Measurements from ENCODE around the gene BHLHE23. TPM values are rescaled to one million over a fixed set of nuclear protein-coding genes. Genes with fewer than 3 reads are reported as not detected.
"Not testable (repeated sequence)": the region's sequence is repeated elsewhere in the genome, so short reads cannot be mapped to it uniquely, and the experiment has no call there.

Gene BHLHE23
- total RNA-seq, 2 experiments from 2014 or later, result not detected

DNA sequence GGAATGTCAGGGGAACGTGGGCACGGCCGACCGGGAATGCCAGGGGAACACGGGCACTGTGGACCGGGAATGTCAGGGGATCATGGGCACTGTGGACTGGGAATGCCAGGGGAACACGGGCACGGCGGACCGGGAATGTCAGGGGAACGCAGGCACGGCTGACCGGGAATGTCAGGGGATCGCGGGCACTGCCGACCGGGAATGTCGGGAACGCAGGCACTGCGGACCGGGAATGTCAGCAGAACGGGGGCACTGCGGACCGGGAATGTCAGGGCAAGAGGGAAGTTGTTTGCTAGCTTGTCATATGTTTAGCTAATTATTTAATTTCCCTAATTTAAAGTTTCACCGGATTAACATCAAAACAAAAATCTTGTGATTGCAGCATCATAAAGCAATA, 37.4 kb upstream of the BHLHE23 start:
- POLR2A ChIA-PET, result no interaction called here
- CTCF ChIA-PET, result no interaction called here

DNA sequence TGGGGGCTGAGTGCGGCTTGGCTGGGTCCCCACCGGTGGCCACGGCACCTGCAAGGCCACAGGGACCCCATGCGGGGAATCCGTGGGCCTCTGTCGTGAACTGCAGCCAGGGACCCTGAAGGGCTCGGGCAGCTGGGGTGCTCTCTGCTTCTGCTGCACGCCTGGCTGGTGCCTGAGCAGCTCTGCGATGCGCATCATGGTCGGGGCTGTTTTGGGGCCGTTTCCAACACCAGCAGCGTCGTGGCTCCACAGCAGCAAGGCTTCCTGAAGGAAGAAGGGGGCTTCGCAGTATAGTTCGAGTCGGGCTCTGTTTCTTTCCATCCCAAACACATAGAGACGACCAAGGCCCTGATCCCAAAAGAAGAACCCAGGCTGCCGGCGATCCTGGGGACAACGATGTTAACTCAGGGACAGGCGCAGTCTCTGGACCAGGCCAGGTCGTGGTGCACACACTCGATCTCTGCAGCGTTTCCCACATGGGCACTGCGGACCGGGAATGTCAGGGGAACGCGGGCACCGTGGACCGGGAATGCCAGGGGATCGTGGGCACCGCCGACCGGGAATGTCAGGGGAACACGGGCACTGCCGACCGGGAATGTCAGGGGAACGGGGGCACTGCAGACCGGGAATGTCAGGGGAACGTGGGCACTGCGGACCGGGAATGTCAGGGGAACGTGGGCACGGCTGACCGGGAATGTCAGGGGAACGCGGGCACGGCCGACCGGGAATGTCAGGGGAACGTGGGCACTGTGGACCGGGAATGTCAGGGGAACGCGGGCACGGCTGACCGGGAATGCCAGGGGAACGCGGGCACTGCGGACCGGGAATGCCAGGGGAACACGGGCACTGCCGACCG, 36.8 kb upstream of the BHLHE23 start:
- POLR2A ChIA-PET, result no interaction called here
- CTCF ChIA-PET, result no interaction called here

DNA sequence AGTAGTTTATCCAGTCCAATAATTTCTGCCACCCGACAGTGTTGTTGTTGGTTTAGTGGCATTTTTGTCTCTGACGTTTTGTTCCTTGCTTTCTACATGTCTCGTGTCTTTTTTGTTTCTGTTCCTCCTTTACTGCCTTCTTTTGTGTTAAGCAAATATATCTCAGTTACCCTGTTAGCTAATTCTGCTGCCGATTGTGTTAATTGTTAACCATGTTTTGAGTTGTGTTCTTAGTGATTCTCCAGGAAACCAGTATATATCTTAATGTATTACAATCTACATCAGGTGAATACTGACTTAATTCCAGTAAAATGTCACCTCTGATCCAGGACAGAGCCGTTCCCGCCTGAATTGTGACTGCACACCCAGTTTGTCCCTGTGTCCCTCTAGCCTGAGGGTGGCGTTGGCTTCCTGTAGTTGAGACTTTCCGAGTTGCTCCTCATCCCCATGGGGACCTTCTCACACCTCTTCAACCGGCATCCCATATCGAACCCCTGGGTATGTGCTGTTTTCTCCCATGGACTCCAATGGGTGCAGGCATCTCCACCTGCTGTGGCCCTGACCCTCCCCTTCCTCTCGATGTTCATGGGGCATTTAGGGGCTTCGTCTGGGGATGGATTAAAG, 35.8 kb upstream of the BHLHE23 start:
- CTCF ChIA-PET, result no interaction called here
- POLR2A ChIA-PET, result no interaction called here

DNA sequence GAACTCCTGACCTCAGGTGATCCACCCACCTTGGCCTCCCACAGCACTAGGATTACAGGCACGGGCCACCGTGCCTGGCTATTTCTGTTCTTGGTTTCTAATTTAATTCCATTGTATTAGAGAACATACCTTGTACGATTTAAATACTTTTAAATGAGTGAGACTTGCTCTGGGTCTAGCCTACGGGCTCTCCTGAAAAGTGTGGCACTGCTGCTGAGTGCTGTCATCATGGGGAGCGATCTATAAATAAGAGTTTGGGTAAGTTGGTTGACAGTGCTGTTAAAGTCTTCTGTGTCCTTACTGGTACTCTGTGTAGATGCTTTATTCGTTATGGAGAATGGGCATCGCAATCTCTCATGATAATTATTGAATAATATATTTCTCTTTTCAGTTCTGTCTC, 35.0 kb upstream of the BHLHE23 start:
- ChIA-PET POLR2A (no interaction called here), CTCF (no interaction called here)

DNA sequence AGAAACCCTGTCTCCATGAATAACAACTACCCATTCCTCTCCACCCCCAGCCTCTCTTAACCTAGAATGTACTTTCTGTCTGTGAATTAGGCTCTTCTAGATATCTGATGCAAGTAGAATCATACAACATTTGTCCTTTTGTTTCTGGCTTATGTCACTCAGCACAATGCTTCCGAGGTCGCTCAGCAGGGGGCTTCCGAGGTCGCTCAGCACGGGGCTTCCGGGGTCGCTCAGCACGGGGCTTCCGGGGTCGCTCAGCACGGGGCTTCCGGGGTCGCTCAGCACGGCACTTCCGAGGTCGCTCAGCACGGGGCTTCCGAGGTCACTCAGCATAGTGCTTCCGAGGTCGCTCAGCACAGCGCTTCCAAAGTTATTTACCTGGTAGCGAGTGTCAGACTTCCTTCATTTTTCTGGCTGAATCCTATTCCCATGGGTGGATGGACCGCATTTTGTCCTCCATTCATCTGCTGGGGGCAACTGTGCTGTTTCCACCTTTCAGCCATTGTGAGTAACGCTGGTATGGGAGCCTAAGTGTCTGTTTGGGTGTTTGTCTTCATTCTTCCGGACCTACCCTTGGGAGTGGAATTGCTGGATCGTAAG, 31.0 kb upstream of the BHLHE23 start:
- ChIA-PET CTCF (no interaction called here), POLR2A (no interaction called here)

DNA sequence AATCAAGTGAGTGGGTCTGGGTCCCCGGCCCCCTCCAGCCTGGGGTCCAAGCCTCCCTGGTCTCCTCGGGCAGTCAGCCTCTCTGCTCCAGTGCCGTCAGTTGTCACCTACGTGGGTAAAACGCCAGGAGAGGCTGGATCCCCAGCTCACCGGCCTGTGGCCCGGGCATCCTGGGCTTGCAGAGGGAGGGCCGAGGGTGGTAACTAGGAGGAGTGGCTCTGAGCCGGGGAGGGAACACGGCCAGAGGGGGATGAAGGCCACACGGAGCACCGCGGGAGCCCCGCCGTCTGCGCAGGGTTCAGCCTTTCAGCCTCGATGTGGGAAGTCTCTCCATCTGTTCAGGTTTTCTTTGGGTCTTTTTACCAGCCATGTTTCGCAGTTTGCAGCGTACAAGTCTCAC, 29.5 kb upstream of the BHLHE23 start:
- CTCF ChIA-PET, result no interaction called here
- POLR2A ChIA-PET, result no interaction called here

DNA sequence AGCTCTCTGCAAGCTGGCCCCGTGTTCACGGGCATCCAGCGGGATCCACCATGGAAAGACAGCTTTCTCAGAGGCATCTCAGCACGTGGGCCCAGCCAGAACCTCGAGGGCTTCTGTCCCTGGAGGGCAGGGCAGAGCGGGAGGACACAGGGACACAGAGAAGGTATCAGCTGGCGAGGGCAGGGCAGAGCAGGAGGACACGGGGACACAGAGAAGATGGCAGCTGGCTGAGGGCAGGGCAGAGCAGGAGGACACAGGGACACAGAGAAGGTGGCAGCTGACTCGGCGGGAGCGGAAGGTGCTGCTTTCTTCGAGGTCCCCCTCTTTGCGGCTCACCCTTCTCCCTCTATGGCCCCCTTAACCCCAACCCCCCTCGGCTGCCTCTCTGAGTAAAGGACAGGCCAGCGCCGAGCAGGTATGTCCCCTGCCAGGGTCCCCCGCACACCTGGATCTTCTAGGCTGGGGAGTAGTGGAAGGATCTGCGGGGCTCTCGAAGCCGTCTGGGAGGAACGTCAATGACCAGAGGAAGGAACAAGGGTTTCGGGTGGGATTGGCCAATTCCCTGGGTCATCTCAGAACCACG, 28.9 kb upstream of the BHLHE23 start:
- POLR2A ChIA-PET, result no interaction called here
- CTCF ChIA-PET, result no interaction called here

DNA sequence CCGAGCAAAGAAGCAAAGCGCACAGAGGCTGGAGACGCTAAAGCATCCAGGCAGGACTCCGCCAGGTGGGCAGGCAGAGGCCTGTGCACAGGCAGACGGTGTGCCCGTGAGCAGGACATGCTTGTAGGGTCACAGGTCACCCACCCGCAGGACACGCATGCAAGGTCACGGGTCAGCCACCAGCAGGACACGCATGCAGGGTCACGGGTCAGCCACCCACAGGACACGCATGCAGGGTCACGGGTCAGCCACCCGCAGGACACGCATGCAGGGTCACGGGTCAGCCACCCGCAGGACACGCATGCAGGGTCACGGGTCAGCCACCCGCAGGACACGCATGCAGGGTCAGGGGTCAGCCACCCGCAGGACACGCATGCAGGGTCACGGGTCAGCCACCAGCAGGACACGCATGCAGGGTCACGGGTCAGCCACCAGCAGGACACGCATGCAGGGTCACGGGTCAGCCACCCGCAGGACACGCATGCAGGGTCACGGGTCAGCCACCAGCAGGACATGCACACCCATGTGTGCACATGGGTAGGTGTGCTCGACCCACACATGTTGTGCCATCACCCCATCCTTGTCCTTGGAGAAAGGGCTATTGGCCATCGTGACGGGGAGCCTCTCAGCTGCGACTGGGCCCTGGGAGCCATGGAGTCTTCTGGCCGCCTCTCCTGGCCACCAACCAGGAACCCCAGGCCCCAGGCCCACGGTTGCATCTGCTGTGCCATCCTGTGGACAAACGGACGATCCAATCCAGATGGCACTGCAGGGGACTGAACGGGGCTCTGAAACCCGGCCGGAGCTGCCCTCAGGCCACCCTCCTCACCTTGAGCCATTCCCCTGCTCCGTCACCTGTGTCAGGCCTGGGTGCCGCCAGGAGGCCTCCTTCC, 28.2 kb upstream of the BHLHE23 start:
- CTCF ChIA-PET, POLR2A ChIA-PET: not testable (repeated sequence)

DNA sequence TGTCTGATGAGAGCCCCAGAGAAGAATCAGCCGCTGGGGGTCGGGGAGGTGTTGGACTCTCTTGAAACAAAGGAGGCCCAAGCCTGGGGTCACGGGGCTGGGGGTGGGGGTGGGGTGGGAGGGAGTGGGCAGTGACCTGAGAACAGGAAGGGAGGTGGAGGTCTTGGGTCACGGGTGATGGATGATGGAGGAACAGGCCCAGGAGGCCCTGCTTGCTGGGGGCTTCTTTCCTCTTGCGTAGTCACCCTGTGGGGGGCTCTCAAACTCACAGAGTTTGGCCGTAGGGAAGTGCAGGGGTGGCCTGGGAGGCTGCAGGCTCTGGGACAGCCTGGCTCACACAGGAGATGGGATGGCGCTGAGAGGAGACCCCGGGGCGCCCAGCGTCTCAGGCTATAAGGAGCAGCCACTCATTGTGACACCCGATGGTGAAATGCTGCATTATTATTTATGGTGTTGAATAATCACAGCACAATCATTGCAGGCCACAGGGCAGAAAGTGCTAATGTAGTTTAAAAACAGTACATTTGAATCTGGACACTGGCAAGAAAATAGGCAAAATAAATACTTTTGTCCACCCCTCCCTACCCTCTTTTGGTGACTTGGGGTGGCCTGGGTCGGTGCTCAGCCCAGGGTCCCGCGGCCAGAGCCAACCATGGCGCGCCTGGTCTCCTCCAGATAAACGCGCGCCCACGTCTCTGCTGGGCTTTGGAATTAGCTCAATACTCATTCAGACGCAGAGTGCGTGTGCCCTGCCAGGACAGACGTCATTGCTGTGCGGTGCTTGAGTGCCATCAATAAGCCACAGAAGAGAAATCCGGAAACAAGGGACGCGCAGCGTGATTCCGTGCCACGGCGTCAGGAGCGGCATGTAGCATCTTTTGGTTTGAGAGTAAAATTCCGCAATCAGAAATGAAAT, 27.3 kb upstream of the BHLHE23 start:
- ChIA-PET CTCF (no interaction called here), POLR2A (no interaction called here)

DNA sequence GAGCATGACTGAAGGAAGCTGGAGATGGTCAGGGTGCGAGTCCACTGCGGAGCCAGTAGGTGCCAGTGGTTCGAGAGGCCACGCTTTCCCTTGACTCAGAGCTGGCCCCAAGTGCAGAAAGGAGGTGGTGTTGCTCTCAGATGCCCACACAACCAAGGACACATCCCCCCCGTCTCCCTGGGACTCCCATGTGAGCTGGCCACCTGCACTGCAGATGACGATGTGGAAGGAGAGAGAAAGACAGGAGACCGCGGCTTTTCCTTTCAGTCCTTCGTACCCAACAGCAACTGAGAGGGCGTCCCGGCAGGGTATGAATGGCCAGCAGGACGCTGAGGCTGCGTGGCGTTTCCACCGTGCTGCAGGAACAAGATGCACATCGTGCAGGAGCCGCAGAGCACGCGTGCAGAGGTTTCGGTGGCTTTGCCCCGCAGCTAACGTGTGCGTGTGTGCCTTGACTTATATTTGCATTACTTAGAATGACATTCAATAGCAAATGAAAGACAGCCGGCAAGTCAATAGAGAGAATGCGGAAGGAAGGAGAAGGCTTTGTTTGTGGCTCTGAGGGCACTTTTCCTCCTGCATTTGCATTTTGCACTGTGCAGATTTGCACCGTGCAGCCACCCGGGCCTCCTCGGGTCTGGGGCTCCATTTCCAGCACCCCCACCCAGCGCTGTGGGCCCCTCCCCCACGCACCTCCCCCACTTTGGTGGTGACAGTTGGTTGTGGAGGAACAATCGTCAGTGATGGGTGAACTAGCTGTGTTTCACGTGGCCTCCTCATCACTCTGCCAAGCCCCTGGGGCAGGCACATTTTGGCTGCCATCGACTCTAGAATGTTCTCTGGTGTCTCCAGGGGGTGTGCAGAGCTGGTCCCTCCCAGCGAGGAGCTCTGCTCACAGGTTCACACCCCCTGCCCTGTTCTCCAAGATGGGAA, 26.4 kb upstream of the BHLHE23 start:
- POLR2A ChIA-PET, result no interaction called here
- CTCF ChIA-PET, result no interaction called here

DNA sequence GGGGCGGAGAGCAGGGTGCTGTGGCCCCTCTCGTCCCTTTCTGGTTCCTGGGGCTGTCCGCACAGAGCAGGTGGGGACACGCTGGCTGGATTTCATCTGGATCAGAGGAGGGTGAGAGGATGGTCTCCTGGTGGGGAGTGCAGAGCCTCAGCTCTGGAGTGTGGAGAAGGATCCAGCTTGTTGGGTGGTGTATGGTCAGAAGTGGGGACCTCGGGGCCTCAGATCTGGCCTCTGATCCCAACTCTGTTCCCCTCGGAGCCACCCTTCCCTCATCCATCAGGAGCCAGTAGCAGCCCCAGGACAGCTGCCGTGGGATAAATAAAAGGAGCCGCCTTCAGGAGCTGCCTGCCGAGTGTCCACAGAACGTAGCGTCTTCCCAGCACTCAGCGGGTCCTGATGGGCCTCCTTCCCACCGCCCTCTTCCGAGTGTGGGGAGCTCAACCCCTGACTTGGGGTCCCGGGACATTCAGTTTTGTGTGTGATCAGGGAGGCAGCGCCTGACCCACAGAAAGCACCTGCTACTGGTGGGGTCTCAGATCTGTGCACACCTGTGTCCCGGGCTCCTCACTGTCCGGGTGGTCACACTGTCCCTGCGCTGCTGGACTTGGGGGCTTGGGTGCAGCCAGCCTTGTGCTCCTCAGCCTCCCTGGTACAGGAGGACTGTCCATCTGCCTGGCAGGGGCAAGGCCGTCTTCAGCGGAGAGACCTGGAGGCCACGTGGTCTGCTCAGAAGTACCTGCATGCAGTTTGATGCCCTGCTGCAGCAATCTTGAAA, 25.4 kb upstream of the BHLHE23 start:
- POLR2A ChIA-PET, result no interaction called here

DNA sequence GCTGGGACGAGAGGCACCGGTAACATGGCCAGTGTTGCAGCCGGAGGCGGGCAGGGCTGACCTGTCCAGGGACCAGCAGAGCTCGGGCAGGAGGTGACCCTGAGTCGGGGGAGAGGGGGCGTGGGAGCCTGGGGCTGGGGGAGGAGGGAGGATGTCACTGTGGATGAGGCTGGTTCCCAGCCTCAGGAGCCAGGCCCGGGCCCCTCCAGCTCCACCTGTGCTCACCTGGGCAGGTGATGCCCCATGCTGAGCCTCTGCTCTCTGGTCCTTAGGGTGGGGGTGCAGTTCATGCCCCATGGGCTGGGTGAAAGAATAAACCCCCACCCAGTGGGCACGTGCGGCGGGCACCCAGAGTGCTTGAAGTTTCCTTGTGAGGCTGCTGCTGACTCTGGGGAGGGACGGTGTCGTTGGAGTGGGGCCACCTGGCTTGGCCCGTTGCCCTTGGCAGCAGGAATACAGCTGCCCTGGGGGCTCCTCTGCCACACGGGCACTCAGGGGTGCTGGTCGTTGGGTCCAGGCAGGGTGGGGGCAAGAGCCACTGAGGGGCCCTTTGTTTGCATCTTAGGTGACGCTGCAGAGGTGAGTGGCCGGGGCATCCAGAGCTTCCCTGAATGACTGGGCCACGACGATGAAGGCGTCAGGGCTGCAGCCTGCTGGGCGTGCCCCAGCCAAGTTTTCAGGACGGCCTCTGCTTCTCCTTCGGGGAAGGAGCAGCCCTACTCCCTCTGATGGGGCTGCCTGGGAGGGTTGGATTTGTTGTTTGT, 24.7 kb upstream of the BHLHE23 start:
- ChIA-PET CTCF (interaction anchor here (0.8 kb wide), 1 partner anchor 59 kb away, joined by 3 read pairs; no protein-coding TSS in a partner anchor), POLR2A (no interaction called here)

More for the DNA sequence above, 25.4 kb upstream of the BHLHE23 start:
- CTCF ChIA-PET, result interaction anchor here (0.8 kb wide), 1 partner anchor 60 kb away, joined by 3 read pairs; no protein-coding TSS in a partner anchor

DNA sequence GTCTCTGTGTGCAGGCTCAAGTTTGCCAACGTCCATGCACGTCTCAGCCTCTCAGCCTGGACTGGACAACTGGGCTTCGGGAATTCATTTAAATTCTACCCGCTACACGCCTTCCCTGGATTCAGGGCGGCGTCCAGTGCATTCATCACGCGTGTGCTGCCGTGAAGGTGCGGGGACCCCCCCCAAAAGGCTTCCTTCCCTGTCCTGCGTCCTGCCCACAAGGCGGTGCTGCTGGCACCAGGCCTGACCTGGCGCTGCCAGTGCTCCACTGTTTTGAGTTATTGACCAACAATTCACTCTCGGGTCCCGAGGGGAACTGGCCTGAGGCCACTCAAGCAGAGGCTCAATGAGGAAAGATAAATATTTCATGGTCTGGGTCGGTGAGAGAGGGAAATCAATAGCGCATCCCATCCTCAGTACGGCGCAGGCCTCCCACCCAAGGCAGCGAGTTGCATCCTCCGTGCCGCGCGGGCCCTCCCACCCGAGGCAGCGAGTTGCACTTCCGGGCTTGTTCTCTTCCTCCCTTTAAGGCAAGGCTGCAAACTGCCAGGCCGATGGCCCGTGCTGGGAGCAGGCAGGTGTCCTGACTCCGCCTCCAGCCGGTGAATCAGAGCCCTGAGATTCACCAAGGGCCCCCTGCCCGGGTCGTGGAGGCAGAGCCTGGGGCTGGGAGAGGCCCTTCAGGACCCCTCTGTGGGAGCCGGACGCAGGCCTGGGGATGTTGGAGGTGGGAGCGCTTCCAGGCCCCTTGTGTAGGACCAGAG, 22.8 kb upstream of the BHLHE23 start:
- POLR2A ChIA-PET, result no interaction called here
- CTCF ChIA-PET, result no interaction called here

DNA sequence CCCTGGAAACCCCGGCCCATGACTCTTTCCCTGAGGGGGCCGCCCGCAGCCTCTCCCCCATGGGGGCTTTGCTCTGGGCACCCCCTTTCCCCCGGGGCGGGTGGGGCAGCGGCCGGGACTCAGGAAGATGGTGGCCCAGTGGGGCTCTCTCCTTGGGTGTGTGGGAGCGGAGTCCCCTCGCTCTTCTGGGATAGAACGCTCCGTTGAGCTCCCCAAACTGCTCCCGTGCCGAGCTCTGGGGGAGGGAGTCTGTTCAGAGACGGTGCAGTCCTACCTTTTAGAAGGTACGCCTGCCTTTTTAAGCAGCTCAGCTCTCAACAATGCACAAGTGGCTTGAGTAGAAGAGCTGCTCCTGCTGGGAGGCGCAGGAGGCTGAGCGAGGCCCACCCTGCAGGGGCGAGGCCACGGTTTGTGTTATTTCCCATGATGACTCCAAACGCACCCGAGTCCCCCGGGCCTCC, 21.7 kb upstream of the BHLHE23 start:
- ChIA-PET POLR2A (no interaction called here), CTCF (interaction anchor here (1.1 kb wide), 1 partner anchor 19 kb away, joined by 3 read pairs; no protein-coding TSS in a partner anchor)

DNA sequence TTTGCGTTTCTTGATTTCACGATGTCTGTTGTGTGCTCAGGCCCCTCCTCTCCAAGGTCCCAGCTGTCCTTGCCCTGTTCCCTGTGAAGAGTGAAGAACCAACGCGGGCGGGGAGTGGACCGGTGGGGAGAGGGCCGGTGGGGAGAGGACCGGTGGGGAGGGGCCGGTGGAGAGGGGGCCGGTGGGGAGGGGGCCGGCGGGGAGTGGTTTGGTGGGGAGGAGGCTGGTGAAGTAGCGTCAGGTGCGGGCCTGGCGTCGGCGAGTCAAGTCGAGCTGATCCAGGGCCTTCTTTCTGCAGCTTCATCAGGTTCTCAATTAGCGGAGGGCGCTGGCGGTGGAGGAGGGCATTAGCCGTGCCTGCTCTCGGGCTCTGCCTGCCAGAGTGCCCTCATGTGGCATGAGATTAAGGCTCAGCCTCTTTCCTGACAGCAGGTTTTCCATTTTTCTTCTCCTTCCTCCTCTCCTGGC, 21.2 kb upstream of the BHLHE23 start:
- POLR2A ChIA-PET, result no interaction called here
- CTCF ChIA-PET, result interaction anchor here (0.6 to 1.1 kb wide), 2 partner anchors 19 to 153 kb away, joined by 3 read pairs; no protein-coding TSS in a partner anchor
